H1 (cell line): ENCODE measurements around the gene CGNL1. TPM values are rescaled to one million over a fixed set of nuclear protein-coding genes. Genes with fewer than 3 reads are reported as not detected.

Source experiments
- CTCF ChIA-PET: fragments of 300-600 bp; sonication (Branson Sonifier 250); formaldehyde crosslinking; loops from one replicate; lab custom pipeline; 2021; ENCODE audit not compliant: partially characterized antibody; lab: Charles Lee
- POLR2A ChIA-PET: fragments of 300-600 bp; sonication (Branson Sonifier 250); formaldehyde crosslinking; loops from one replicate; lab custom pipeline; 2021; ENCODE audit warnings: inconsistent platforms; ENCODE audit not compliant: partially characterized antibody; lab: Charles Lee
- DNase-seq, 2 experiments: peaks; one replicate each; pipeline versions ENCODE4 v3.0.0 to v3.0.0-alpha.2; 2010 to 2022; ENCODE audit warnings: low spot score in 2 of 2, low read depth in 1 of 2, mixed read lengths in 1 of 2
- FAIRE-seq: peaks from 2 replicates; lab custom pipeline; 2011; peaks lifted over from hg19 to GRCh38; lab: Jason Lieb, UNC
- H2AFZ ChIP-seq: 2 replicates; pipeline ENCODE4 v1.8.1; 2012; ENCODE audit warnings: low read length, inconsistent platforms
- H2AK5ac ChIP-seq: 2 replicates; pipeline ENCODE4 v1.6.1; 2013; ENCODE audit warnings: low read depth, low read length
- H2BK120ac ChIP-seq: replicated peaks from 2 replicates; pipeline ENCODE3; 2013; ENCODE audit warnings: low read depth, low read length, inconsistent platforms
- H2BK12ac ChIP-seq: 2 replicates; pipeline ENCODE4 v1.6.1; 2013; ENCODE audit warnings: low read depth, low read length
- H2BK15ac ChIP-seq: 2 replicates; pipeline ENCODE4 v1.6.1; 2013; ENCODE audit warnings: low read length
- H2BK20ac ChIP-seq: 2 replicates; pipeline ENCODE4 v1.6.1; 2013; ENCODE audit warnings: low read length
- H2BK5ac ChIP-seq: 2 replicates; pipeline ENCODE4 v1.6.1; 2013; ENCODE audit warnings: low read depth, low read length
- H3K14ac ChIP-seq: 2 replicates; pipeline ENCODE4 v1.6.1; 2013; ENCODE audit warnings: inconsistent platforms; ENCODE audit not compliant: insufficient read length
- H3K18ac ChIP-seq: 2 replicates; pipeline ENCODE4 v1.6.1; 2013; ENCODE audit warnings: low read length; ENCODE audit errors: extremely low read depth
- H3K23ac ChIP-seq: 2 replicates; pipeline ENCODE4 v1.6.1; 2013; ENCODE audit warnings: inconsistent platforms; ENCODE audit not compliant: insufficient read length
- H3K23me2 ChIP-seq: 2 replicates; pipeline ENCODE4 v1.6.1; 2013; ENCODE audit warnings: low read depth, low read length
- H3K27ac ChIP-seq: 2 replicates; pipeline ENCODE4 v1.6.1; 2011; ENCODE audit warnings: low read depth, low read length, inconsistent platforms
- H3K27me3 ChIP-seq, 4 experiments: replicated peaks in 1 of 4; 1 replicate in 1 of 4; 2 replicates in 3 of 4; pipeline versions ENCODE4 v1.6.1 to v1.8.1; 2011 to 2013; ENCODE audit warnings: low read length in 3 of 4, mild to moderate bottlenecking in 3 of 4, inconsistent platforms in 2 of 4, mixed read lengths in 2 of 4, moderate library complexity in 1 of 4; ENCODE audit not compliant: control insufficient read depth in 3 of 4, insufficient read depth in 3 of 4; ENCODE audit errors: extremely low read depth in 1 of 4
- H3K36me3 ChIP-seq, 4 experiments: 2 replicates each; pipeline versions ENCODE4 v1.6.1 to v1.8.1; 2011 to 2013; ENCODE audit warnings: mild to moderate bottlenecking in 4 of 4, low read length in 3 of 4, moderate library complexity in 2 of 4, control low read depth in 1 of 4, inconsistent platforms in 1 of 4; ENCODE audit not compliant: insufficient read depth in 4 of 4, control insufficient read depth in 2 of 4
- H3K4ac ChIP-seq: replicated peaks from 2 replicates; pipeline ENCODE3; 2013; ENCODE audit warnings: low read length, low read depth, mixed read lengths, inconsistent platforms; ENCODE audit not compliant: insufficient read length
- H3K4me1 ChIP-seq, 4 experiments: replicated peaks in 1 of 4; 1 replicate in 1 of 4; 2 replicates in 3 of 4; pipeline versions ENCODE4 v1.6.1 to v1.8.1; 2011 to 2013; ENCODE audit warnings: low read length in 3 of 4, inconsistent platforms in 2 of 4, mixed read lengths in 1 of 4; ENCODE audit not compliant: insufficient read depth in 4 of 4, control insufficient read depth in 3 of 4
- H3K4me2 ChIP-seq, 2 experiments: 2 replicates each; pipeline versions ENCODE4 v1.6.1 to v1.8.1; 2011 to 2013; ENCODE audit warnings: low read depth in 2 of 2, low read length in 2 of 2, control low read depth in 1 of 2, inconsistent platforms in 1 of 2, mild to moderate bottlenecking in 1 of 2; ENCODE audit not compliant: insufficient read depth in 1 of 2
- H3K4me3 ChIP-seq, 4 experiments: fragments of 200-600, 300-600 bp in 1 of 4; sonication (generic), shearing (Covaris generic), sonication (Bioruptor Twin) in 1 of 4; 2 replicates each; pipeline versions ENCODE4 v1.5.1 to v1.8.1; 2011 to 2016; ENCODE audit warnings: low read length in 4 of 4, low read depth in 3 of 4, control low read depth in 2 of 4, inconsistent platforms in 2 of 4, mild to moderate bottlenecking in 2 of 4, mixed read lengths in 1 of 4, moderate library complexity in 1 of 4; ENCODE audit not compliant: insufficient read depth in 2 of 4; ENCODE audit errors: extremely low read depth in 1 of 4
- H3K56ac ChIP-seq: replicated peaks from 2 replicates; pipeline ENCODE3; 2013; ENCODE audit warnings: low read depth, mild to moderate bottlenecking, mixed read lengths, low read length, inconsistent platforms; ENCODE audit not compliant: insufficient read length
- H3K79me1 ChIP-seq: 2 replicates; pipeline ENCODE4 v1.6.1; 2013; ENCODE audit warnings: low read depth, low read length, control low read depth
- H3K79me2 ChIP-seq, 2 experiments: 2 replicates each; pipeline versions ENCODE4 v1.6.1 to v1.8.1; 2012 to 2013; ENCODE audit warnings: low read length in 2 of 2, mild to moderate bottlenecking in 2 of 2, inconsistent platforms in 1 of 2; ENCODE audit not compliant: insufficient read depth in 2 of 2, control insufficient read depth in 1 of 2
- H3K9ac ChIP-seq, 4 experiments: replicated peaks in 1 of 4; 1 replicate in 1 of 4; 2 replicates in 3 of 4; pipeline versions ENCODE4 v1.6.1 to v1.8.1; 2011 to 2013; ENCODE audit warnings: low read depth in 3 of 4, low read length in 3 of 4, control low read depth in 2 of 4, mild to moderate bottlenecking in 2 of 4, moderate library complexity in 2 of 4, inconsistent platforms in 1 of 4; ENCODE audit errors: extremely low read depth in 1 of 4
- H3K9me3 ChIP-seq, 2 experiments: 2 replicates each; pipeline versions ENCODE4 v1.6.1 to v1.8.1; 2012 to 2013; ENCODE audit warnings: mild to moderate bottlenecking in 2 of 2, moderate library complexity in 2 of 2, control low read depth in 1 of 2, inconsistent platforms in 1 of 2, low read depth in 1 of 2, low read length in 1 of 2, mixed read lengths in 1 of 2; ENCODE audit not compliant: insufficient read depth in 2 of 2
- H4K20me1 ChIP-seq, 2 experiments: replicated peaks in 1 of 2; 2 replicates each; pipeline versions ENCODE3 to v1.8.1; 2011 to 2013; ENCODE audit warnings: inconsistent platforms in 2 of 2, low read length in 2 of 2, mild to moderate bottlenecking in 1 of 2; ENCODE audit not compliant: insufficient read depth in 2 of 2, control insufficient read depth in 1 of 2
- H4K5ac ChIP-seq: 2 replicates; pipeline ENCODE4 v1.6.1; 2013; ENCODE audit warnings: low read length, low read depth, mixed read lengths, inconsistent platforms; ENCODE audit not compliant: insufficient read length
- H4K8ac ChIP-seq: 2 replicates; pipeline ENCODE4 v1.8.0; 2013; ENCODE audit warnings: mild to moderate bottlenecking, moderate library complexity, low read length, inconsistent platforms; ENCODE audit not compliant: insufficient read depth; ENCODE audit errors: extremely low read depth
- H4K91ac ChIP-seq: replicated peaks from 2 replicates; pipeline ENCODE3; 2013; ENCODE audit warnings: low read length, mixed read lengths, inconsistent platforms; ENCODE audit not compliant: insufficient read length
- BRCA1 ChIP-seq: IDR thresholded peaks from 2 replicates; pipeline ENCODE4 v1.6.1; 2012; ENCODE audit warnings: low read depth, low read length, improper control_type of control experiment
- CBX8 ChIP-seq: fragments of 300-800, 300-1000 bp; sonication (generic); IDR thresholded peaks from 2 replicates; pipeline ENCODE4 v1.7.1; 2016; ENCODE audit warnings: low read depth, low read length, borderline replicate concordance
- CHD2 ChIP-seq: IDR thresholded peaks from 2 replicates; pipeline ENCODE4 v1.6.1; 2012; ENCODE audit warnings: low read length, improper control_type of control experiment
- KDM4A ChIP-seq: IDR thresholded peaks from one replicate; pipeline ENCODE4 v1.7.1; 2012; ENCODE audit warnings: low read depth, mild to moderate bottlenecking, moderate library complexity, low read length, inconsistent platforms; ENCODE audit not compliant: severe bottlenecking
- MAX ChIP-seq: IDR thresholded peaks from 2 replicates; pipeline ENCODE4 v1.6.1; 2012; ENCODE audit warnings: inconsistent platforms
- POLR2A ChIP-seq, 2 experiments: IDR thresholded peaks; 1 replicate in 1 of 2; 2 replicates in 1 of 2; pipeline ENCODE4 v1.6.1; 2011; ENCODE audit warnings: low read depth in 2 of 2, low read length in 2 of 2, mild to moderate bottlenecking in 2 of 2; ENCODE audit errors: control extremely low read depth in 1 of 2
- RNF2 ChIP-seq: fragments of 200-900, 300-1000 bp; sonication (generic); IDR thresholded peaks from 2 replicates; pipeline ENCODE4 v1.7.1; 2016; ENCODE audit warnings: borderline replicate concordance, low read depth, mild to moderate bottlenecking, antibody characterized with exemption, low read length; ENCODE audit not compliant: poor library complexity, severe bottlenecking; ENCODE audit errors: missing control alignments
- SIRT6 ChIP-seq: IDR thresholded peaks from one replicate; pipeline ENCODE4 v1.7.1; 2012; ENCODE audit warnings: low read length, inconsistent platforms
- SP2 ChIP-seq: IDR thresholded peaks from 2 replicates; pipeline ENCODE4 v1.6.1; 2012; ENCODE audit warnings: mild to moderate bottlenecking, low read length, inconsistent platforms
- TAF1 ChIP-seq: IDR thresholded peaks from 2 replicates; pipeline ENCODE4 v1.6.1; 2011; ENCODE audit warnings: mild to moderate bottlenecking, low read depth, low read length
- USF2 ChIP-seq: IDR thresholded peaks from 2 replicates; pipeline ENCODE4 v1.6.1; 2011; ENCODE audit warnings: low read length, improper control_type of control experiment
- YY1 ChIP-seq: IDR thresholded peaks from 2 replicates; pipeline ENCODE4 v1.6.1; 2011; ENCODE audit warnings: low read depth, mild to moderate bottlenecking, low read length
- WGBS, 2 experiments: shearing (Covaris generic) in 1 of 2; methylation state at CpG; one replicate each; pipeline versions ENCODE4 v1.1.6 to v1.1.7; 2013 to 2015; ENCODE audit warnings: low lambda C conversion rate in 2 of 2, mixed read lengths in 2 of 2, inconsistent platforms in 1 of 2, low coverage in 1 of 2, missing lambda C conversion rate in 1 of 2; ENCODE audit not compliant: insufficient replicate concordance in 2 of 2, insufficient coverage in 1 of 2, insufficient read length in 1 of 2; ENCODE audit errors: extremely low coverage in 1 of 2, missing lambda C conversion rate in 1 of 2; 5-methylcytosine and 5-hydroxymethylcytosine counted together
- polyA plus RNA-seq, 7 experiments: library from polyadenylated mRNA; depleted of rRNA in 3 of 7; stranded (reverse) in 5 of 7; unstranded in 2 of 7; fragments of >200 nt in 5 of 7; fragments of 200-250 nt in 2 of 7; gene quantifications; 1 replicate in 5 of 7; 2 replicates in 1 of 7; 4 replicates in 1 of 7; pipeline versions ENCODE4 v1.2.1 to v1.2.3, GENCODE V29; 2011 to 2013; ENCODE audit warnings: missing spikeins in 2 of 7, mixed read lengths in 2 of 7
- total RNA-seq: library from RNA; stranded (reverse); fragmentation: NEBNext Ultra II Directional; extraction: Animal tissue kit (Norgen Biotek cat#: 25700); gene quantifications from 2 replicates; pipeline ENCODE4 v1.2.1, GENCODE V29; 2021

Gene CGNL1
- total and polyA plus RNA-seq, 2 of the 8 experiments (the other 6 are each of a cell fraction or from before 2014, with no cell fraction given): 21.8 to 75.6 TPM

- no peak overlapping the region for H2BK120ac ChIP-seq
- no peaks in the 10 kb centered on the region for H4K20me1 ChIP-seq
- H2AK5ac ChIP-seq: peak overlapping the region; percentile 83; the same call in 1 of the 2 replicates
- H2BK5ac ChIP-seq: no peak overlapping the region
- CTCF ChIA-PET: interaction anchor here (0.6 to 1.7 kb wide), 6 partner anchors 10 to 54 kb away, joined by 3 to 10 read pairs (median 4); no protein-coding TSS in a partner anchor
- H3K4ac ChIP-seq: no peak overlapping the region
- H3K79me2 ChIP-seq: peaks cover 0 to 13% of the 10 kb centered on the region in 2 experiments; a peak in 3 of 4 replicates
- H3K23ac ChIP-seq: no peak overlapping the region
- no peak overlapping the region for H2AFZ ChIP-seq
- H3K4me1 ChIP-seq: peaks cover 10 to 18% (median 14%) of the 10 kb centered on the region in 4 experiments; a peak in 6 of 7 replicates
- H3K27me3 ChIP-seq: peaks cover 0 to 10% (median 5%) of the 10 kb centered on the region in 4 experiments; a peak in 4 of 7 replicates
- TF ChIP-seq KDM4A (no peak), SP2 (no peak), YY1 (no peak), USF2 (no peak), CBX8 (no peak), POLR2A (IDR thresholded peaks at IDR 0.05; ENCODE audit: control extremely low read depth in 1 of 2, low read depth in 2 of 2, low read length in 2 of 2) (no peak), MAX (no peak), CHD2 (no peak), TAF1 (no peak), RNF2 (no peak), BRCA1 (no peak), SIRT6 (no peak)
- H3K23me2 ChIP-seq: peaks cover 4% of the 10 kb centered on the region; the same call in 1 of the 2 replicates
- no peak for DNase-seq
- peak overlapping the region; percentile 55; the same call in 1 of the 2 replicates for H2BK15ac ChIP-seq
- no peak overlapping the region for H3K27ac ChIP-seq
- H3K14ac ChIP-seq: no peak overlapping the region
- 18% methylated on average over 1 of the region's 1 CpG; no CpG with 5 or more reads in 1 of the 2 experiments for WGBS, 2 experiments
- H3K56ac ChIP-seq: no peak overlapping the region
- H3K18ac ChIP-seq: no peak overlapping the region; the same call in 1 of the 2 replicates
- H3K9ac ChIP-seq: no peak overlapping the region
- H2BK12ac ChIP-seq: peak overlapping the region; percentile 96
- POLR2A ChIA-PET: interaction anchor here (0.6 to 1.5 kb wide), 4 partner anchors 8 to 281 kb away, joined by 3 to 5 read pairs (median 4); no protein-coding TSS in a partner anchor
- no peak overlapping the region for H3K4me2 ChIP-seq
- peak overlapping the region; percentile 43; the same call in 1 of the 2 replicates for H2BK20ac ChIP-seq
- H3K79me1 ChIP-seq: 0 out of 2 replicates have a peak, but pooled peaks cover 2% of the 10 kb centered on the region
- no peak overlapping the region for H4K91ac ChIP-seq
- H4K5ac ChIP-seq: no peak overlapping the region
- H3K36me3 ChIP-seq: no peaks in the 10 kb centered on the region
- H3K4me3 ChIP-seq: no peak overlapping the region
- H4K8ac ChIP-seq: no peak overlapping the region
- H3K9me3 ChIP-seq: no peaks in the 10 kb centered on the region
- no peak for FAIRE-seq
Measured at GRCh38 chr15:57373882-57374276, 2.4 kb upstream of the CGNL1 start.
